ENCODE data around the gene RAB27A.

Gene RAB27A

DNA sequence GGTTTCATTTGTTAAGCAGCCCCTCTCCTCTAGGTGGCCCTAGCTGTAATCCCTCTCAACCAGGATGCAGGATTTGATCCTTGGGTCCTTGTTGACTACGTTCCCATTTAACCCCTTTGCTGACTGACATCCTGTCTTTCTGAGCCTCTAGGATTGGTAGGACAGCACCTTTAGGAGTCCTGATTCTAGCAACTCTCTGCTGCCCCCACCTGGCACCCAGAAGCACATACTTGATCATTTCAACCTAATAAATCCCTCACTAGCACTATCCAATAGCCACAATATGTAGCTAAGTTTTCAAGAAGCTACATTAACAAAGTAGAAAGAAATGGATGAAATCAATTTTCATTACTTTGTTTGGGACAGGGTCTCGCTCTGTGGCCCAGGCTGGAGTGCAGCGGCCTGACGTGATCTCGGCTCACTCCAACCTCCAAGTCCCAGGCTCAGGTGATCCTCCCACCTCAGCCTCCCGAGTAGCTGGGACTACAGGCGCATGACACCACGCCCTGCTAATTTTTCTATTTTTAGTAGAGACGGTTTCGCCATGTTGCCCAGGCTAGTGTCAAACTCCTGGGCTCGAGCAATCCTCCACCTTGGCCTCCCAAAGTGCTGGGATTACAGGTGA is 121.2 kb downstream of the RAB27A start:
- Histone ChIP-seq H3K27ac (ENCODE audit: low read depth, low read length) (no peak overlapping the region), H3K9me3 (ENCODE audit: control insufficient read depth in 1 of 2, low read length in 2 of 2) (no peaks in the 10 kb centered on the region), H3K9ac (ENCODE audit: low read depth in 1 of 2, low read length in 2 of 2) (no peak overlapping the region), H3K36me3 (ENCODE audit: control insufficient read depth in 1 of 2, insufficient read depth in 2 of 2, low read length in 2 of 2) (no peaks in the 10 kb centered on the region), H3K4me1 (ENCODE audit: control insufficient read depth in 1 of 2, insufficient read depth in 2 of 2, low read length in 2 of 2) (no peaks in the 10 kb centered on the region), H3K4me3 (ENCODE audit: low read depth in 1 of 2, low read length in 2 of 2) (no peak overlapping the region), H3K27me3 (ENCODE audit: control insufficient read depth in 1 of 2, insufficient read depth in 2 of 2, low read length in 2 of 2) (no peaks in the 10 kb centered on the region)

DNA sequence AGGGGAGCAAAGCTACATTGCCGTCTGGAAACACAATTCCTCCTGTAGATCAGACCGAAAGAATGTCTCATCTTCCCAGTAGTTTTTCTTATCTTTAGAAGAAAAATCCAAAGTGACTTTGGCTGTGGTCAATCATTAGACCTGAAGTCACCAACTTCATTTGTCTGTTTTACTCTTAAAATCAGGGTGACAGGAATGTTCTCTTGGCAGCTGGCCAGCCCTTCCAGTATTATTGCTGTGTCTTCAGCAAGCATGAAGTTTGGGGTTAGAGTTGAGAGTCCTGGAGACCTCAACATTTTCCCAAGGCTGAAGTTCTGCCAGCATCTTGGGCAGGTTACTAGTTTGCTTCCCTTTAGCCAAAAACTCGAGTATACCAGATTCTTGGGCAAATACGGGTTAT is 125.3 kb downstream of the RAB27A start:
- no peaks in the 10 kb centered on the region for H3K9me3 ChIP-seq (ENCODE audit: control insufficient read depth in 1 of 2, low read length in 2 of 2)
- H3K27me3 ChIP-seq (ENCODE audit: control insufficient read depth in 1 of 2, insufficient read depth in 2 of 2, low read length in 2 of 2) = no peaks in the 10 kb centered on the region
- no peak overlapping the region for H3K4me3 ChIP-seq (ENCODE audit: low read depth in 1 of 2, low read length in 2 of 2)
- H3K4me1 ChIP-seq (ENCODE audit: control insufficient read depth in 1 of 2, insufficient read depth in 2 of 2, low read length in 2 of 2) = no peaks in the 10 kb centered on the region
- H3K9ac ChIP-seq (ENCODE audit: low read depth in 1 of 2, low read length in 2 of 2) = no peak overlapping the region
- H3K27ac ChIP-seq (ENCODE audit: low read depth, low read length) = no peak overlapping the region
- no peaks in the 10 kb centered on the region for H3K36me3 ChIP-seq (ENCODE audit: control insufficient read depth in 1 of 2, insufficient read depth in 2 of 2, low read length in 2 of 2)
